DOHH2 (cell line): ENCODE results near the gene PDE6D.

ENCODE experiments used
- EZH2phosphoT487 ChIP-seq: fragments of 200-600 bp; sonication (generic); IDR thresholded peaks from 2 replicates; pipeline ENCODE4 v1.6.1; 2017; ENCODE audit warnings: borderline replicate concordance, mild to moderate bottlenecking, antibody characterized with exemption, low read length, moderate library complexity, mixed read lengths
- TF ChIP-seq, protein P1 (sequence below): fragments of 200-600 bp; sonication (generic); IDR thresholded peaks from one replicate; pipeline ENCODE4 v1.5.1; 2014; ENCODE audit warnings: antibody characterized with exemption, mild to moderate bottlenecking, low read depth, low read length; ENCODE audit not compliant: poor library complexity, severe bottlenecking

DNA sequence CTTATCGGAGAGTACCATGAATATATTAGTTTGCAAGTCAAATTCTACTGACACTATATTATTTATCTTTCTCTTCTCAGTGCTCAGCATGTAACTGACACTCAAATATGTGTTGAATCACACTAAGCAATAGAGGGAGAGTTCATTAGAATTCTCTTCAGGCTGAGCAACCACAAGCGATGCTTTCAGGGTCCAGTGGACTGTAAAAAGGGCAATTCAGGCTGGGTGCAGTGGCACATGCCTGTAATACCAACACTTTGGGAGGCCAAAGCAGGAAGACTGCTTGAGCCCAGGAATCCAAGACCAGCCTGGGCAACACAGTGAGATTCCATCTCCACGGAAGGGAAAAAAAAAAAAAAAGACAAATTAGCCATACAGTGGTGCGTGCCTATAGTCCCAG, 16.3 kb downstream of the PDE6D start:
- TF ChIP-seq EZH2phosphoT487 = no peak
- TF ChIP-seq, protein P1, sequence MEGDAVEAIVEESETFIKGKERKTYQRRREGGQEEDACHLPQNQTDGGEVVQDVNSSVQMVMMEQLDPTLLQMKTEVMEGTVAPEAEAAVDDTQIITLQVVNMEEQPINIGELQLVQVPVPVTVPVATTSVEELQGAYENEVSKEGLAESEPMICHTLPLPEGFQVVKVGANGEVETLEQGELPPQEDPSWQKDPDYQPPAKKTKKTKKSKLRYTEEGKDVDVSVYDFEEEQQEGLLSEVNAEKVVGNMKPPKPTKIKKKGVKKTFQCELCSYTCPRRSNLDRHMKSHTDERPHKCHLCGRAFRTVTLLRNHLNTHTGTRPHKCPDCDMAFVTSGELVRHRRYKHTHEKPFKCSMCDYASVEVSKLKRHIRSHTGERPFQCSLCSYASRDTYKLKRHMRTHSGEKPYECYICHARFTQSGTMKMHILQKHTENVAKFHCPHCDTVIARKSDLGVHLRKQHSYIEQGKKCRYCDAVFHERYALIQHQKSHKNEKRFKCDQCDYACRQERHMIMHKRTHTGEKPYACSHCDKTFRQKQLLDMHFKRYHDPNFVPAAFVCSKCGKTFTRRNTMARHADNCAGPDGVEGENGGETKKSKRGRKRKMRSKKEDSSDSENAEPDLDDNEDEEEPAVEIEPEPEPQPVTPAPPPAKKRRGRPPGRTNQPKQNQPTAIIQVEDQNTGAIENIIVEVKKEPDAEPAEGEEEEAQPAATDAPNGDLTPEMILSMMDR = no peak
